Stimulated activated CD4-positive, alpha-beta T cell treated with anti-CD3 and anti-CD28 coated beads, TNF-alpha, amount 100 ng/mL, for 4 hours (primary cell): ENCODE results near the gene ALDH18A1.
"Not testable (repeated sequence)": the region's sequence is repeated elsewhere in the genome, so short reads cannot be mapped to it uniquely, and the experiment has no call there.

Experiments
- DNase-seq, 3 experiments: peaks; one replicate each; pipeline ENCODE4 v3.0.0-alpha.2; 2020; ENCODE audit warnings: low read depth in 3 of 3

ALDH18A1 gene

DNA sequence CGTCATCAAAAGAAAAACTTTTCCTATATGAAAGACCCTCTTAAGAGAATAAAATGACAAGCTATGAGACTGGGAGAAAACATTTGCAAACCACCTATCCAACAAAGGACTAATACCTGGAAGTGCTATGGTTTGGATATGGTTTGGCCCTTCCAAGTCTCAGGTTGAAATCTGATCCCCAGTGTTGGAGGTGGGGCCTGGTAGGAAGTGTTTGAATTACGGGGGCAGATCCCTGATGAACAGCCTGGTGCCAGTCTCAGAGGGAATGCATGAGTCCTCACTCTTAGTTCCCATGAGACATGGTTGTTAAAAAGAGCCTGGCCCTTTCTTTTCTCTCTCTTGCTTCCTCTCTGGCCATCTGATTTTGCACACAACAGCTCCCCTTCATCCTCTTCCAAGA, 6.3 kb downstream of the ALDH18A1 start:
- DNase-seq = no peak

DNA sequence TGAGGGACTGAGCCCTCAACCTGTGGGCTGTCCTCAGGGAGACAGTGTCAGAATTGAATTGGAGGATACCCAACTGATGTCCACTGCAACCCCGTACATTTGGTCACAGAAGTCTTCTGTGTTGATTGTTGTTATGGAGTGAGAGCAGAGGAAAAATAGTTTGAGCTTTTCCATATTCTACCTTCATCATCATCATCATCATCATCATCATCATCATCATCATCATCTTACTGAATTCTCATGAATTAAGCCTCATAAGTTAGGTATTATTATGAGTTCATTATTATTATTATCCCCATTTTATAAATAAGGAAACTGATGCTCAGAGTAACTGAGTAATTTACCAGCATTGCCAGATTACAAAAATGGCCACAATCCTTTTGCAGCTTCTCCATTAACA, 8.4 kb downstream of the ALDH18A1 start:
- no peak for DNase-seq

DNA sequence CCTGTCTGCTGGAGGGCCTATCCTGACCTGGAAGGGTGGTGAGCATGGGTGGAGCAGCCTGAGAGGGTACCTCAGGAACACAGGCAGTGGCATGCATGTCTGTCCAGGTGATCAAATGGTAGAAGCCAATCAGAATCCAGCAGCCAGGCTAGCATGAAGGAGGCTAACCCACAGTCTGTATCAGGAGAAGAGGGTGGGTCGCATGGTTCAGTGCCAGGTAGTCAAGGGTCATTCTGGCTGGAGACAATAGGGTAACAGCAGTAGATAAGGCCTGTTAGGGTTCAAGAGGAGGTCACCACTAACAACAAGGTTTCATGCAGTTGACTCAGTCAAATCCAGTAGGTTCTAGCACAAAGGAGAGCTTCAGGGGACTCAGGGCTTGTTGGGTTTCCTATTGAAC, 10.4 kb downstream of the ALDH18A1 start:
- no peak for DNase-seq

DNA sequence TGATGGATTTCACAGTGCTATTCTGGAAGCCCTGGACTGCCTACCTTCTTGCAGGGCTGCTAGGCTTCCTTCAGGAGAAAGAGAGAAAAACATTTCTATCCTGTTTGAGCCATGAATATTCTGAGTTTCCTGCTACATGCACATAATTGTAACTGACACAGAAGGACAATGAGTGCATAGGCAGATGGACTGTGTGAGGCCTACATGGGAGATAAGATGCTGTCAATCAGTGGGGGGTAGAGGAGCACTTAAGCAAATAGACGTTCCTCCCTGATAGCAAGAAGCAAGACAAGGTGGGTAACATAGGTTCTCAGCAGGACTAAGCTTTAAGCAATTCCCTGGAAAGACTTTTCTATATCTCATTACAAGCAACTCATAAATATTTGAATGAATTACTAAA, 11.6 kb downstream of the ALDH18A1 start:
- DNase-seq = no peak

DNA sequence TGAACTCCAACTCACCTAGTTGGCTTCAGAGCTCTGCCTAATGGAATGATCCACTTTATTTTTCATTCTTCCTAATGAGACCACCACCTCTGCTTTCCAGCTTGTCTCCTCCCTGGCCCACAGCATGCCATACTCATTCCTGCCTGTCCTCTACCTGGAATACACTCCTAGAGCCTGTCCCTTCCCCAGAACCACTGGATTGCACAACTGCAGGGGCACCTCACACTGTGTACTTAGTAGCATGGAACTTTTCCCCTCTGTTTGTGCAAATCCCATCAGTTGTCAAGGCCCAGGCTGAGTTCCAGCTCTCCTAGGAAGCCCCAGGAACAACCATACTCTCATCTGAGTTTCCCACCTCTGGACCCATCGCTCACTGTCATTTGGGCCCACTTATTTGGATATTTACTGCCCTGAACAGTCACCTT, 15.6 kb downstream of the ALDH18A1 start:
- no peak for DNase-seq

DNA sequence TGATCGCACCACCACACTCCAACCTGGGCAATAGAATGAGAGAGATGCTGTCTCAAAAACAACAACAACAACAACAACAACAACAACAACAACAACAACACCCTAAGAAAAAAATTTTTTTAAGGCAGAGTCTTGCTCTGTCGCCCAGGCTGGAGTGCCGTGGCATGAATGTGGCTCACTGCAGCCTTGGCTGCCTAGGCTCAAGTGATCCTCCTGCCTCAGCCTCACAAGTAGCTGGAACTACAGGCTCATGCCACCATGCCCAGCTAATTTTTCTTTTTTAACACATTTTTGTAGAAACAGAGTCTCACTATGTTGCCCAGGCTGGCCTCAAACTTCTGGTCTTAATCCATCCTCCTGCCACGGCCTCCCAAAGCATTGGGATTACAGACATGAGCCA, 18.6 kb downstream of the ALDH18A1 start:
- DNase-seq = no peak

DNA sequence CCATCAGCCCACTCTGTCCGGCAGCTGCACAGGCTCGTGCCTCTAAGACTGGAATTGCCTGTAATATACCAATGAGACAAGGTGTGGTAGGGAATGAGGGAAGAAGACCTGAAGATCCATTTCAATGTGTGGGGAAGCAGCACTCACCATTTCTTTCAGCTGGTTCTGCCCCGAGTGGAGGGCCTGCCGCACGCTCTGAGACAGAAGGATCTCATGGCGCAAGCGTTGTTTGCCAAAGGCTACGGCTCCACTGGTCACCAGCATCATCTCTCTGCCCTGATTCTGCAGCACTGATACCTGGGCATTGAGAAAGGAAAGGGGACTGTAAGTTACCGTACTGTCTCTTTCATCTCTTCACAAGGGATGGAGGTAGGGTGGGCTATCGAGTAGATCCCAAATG, 19.4 kb downstream of the ALDH18A1 start:
- no peak for DNase-seq

DNA sequence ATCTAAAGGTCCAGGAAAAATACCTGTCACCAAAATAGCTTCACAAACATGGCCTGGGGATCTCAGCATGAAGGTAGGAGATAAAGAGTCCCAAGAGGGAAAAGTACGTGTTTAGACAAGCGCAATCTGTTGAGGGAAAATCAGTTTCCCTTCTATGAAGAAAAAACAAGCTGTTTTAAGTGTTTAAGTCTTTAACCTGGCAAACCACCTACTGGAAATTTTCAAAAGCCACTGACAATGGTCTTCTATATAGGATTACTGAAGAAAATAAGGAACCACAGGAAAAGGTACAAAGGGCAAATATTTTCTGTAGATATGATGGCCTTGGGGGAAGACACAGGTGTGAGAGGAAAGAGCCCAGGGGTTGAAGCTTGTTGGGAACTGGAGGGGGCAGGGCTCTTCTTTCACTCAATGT, 21.2 kb downstream of the ALDH18A1 start:
- no peak for DNase-seq

DNA sequence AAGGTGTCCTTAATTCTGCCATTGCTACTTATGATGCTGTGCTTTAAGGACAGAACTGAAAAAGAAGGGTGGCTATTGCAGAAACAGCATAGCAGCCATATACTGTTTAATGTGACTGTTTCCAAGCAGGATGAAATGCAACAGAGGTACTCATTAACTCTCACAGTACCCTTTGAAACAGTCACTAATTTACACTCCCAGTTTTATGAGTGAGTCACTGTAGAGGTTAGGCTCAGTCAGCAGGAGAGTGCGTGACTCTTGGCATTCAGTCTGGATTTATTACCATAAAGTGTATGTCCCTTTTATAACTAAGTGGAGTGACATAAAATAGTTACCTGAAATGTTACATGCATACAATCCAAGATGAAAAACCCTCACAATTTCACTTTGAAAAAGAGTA, 27.7 kb downstream of the ALDH18A1 start:
- DNase-seq = no peak

DNA sequence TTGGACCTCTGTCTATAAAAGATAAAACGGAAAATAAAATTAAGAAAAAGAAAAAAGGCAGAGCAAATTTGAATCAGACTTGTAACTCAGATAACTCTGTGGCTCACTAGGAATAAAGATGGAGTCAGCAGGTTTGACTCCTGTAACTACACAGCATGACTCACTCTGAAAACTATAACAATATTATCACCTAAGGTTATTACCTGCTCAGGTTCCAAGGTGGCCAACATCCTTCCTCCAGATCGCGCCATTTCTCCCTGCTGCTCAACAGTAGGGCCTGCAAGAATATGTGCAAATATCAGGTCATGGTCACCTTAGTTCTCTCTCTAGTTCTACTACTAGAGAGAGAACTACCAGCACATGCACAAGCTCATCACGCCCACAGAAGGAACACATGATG, 30.0 kb downstream of the ALDH18A1 start:
- DNase-seq = no peak

DNA sequence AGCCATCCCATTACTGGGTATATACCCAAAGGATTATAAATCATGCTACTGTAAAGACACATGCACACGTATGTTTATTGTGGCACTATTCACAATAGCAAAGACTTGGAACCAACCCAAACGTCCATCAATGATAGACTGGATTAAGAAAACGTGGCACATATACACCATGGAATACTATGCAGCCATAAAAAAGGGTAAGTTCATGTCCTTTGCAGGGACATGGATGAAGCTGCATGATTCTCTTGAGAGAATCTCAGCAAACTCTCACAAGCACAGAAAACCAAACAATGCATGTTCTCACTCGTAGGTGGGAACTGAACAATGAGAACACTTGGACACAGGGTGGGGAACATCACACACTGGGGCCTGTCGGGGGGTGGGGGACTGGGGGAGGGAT, 36.1 kb downstream of the ALDH18A1 start:
- DNase-seq = not testable (repeated sequence)

DNA sequence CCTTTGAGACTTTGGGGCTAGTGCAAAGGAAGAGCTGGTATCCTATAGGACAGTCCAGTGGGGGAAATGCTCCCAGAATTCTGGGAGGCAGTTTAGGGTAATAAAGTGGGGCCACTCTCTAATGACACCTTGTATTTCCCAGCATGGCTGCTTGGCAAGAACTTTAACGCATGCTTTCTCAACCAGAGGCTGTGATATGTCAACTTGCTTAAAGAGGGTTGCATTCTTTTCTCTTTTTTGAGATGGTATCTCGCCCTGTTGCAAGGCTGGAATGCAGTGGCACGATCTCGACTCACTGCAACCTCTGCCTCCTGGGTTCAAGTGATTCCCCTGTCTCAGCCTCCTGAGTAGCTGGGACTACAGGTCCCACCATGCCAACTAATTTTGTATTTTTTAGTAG, 38.4 kb downstream of the ALDH18A1 start:
- no peak for DNase-seq

DNA sequence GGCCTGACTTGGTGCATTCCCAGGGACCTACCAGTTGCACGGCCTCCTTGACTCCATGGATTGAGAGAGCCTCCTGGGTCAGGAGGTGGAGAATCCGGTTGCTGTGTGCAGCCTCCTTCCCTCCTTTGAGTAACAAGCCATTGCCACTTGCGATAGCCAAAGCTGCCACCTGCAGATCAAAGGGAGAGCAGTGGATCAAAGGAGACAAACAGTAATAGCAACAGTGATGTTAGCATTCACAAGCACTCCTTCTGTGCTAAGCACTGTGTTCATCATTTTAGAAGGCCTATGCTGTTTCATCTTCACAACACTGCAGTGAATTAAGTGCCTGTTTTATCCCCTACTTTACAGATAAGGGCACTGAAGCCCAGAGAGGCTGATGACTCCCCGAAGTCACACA, 40.1 kb downstream of the ALDH18A1 start:
- no peak for DNase-seq

DNA sequence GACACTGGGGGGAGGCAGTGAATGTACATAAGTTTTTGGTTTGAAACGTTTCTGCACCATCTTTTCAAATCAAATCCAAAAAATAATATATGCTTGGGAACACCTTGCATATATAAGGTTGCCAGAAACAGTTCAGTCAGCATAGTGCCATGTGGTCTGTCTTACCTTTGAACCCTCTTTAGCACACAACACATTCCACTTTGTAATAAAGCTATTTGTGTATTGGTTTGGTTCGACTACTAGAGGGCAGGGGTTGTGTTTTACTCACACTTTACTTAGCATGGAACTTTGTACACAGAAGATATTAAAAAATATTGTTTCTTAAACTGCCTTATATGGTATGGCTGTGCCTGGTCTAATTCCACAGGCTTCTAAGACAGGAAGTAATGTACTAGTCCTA, 43.2 kb downstream of the ALDH18A1 start:
- no peak for DNase-seq

DNA sequence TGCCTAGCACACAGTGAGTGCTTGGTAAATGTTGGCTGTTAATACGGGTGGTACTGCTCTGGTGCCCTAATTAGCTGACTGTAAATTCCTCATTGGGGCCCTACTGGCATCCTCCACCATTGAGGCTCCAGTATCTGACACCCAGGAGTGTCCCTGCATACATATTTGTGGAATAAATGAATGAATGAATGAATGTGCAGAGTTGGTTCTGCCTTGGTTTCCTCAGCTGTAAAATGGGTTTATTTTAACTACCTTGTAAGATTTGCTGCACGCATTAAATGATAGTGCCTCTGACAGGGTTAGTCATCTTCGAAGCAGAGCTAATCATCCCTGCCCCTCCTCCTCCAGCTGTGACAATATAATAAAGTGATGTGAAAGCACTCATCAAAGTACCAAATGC, 45.8 kb downstream of the ALDH18A1 start:
- DNase-seq = no peak

DNA sequence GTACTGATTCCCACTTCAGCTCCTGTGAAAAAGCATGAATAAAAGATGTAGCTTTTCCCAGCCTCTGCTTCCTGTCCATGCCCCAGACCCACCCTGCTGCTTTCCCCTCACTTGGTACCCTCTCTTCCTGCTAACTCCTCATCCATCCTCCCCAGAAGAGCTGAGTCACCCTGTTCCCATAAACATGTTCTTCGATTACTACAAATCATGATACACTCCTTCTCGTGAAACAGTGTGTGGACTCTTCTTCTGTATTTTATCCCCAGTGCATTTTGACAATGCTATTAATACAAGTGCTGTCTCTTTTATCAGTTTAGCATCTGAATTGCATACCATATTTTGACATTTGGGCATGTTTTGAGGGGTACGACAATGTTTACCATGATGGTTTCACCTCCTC, 49.6 kb downstream of the ALDH18A1 start:
- DNase-seq = no peak

DNA sequence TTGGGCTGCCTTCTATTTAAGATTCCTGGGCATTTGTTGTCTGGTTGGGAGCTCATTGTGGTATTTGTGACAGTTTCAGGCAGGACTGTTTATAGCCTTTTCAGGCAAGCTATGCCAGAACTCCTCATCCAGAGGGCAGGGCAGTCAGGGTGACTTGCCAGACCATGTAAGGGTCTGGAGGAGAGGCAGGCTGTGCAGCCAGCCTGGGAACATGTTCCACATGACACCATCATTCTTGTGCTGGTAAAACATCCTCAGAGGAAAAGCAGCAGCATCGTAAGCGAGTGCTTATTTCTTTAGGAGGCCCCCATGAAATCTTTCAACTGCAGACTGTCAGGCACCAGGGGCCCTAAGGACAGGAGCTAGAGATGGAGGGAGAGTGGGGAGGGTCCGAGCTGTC, 51.3 kb downstream of the ALDH18A1 start:
- DNase-seq = no peak

DNA sequence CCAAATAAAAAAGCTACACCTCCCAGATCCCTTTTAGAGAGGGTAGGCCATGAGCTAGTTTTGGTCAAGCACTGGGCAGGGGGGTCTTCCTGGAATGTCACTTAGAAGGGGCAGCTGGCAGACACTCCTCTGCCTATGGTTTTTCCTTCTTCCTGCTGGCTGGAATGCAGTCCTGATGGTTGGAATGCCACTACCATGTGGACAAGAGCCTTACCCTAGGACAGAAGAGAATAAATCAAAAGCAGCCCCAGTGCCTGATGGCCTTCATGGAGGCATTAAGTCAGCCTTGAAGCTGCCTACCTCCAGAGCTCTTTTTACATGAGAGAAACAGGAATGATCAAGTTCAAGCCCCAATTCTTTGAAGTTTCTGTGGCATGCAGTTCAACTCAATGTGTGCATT, 51.9 kb downstream of the ALDH18A1 start:
- no peak for DNase-seq

DNA sequence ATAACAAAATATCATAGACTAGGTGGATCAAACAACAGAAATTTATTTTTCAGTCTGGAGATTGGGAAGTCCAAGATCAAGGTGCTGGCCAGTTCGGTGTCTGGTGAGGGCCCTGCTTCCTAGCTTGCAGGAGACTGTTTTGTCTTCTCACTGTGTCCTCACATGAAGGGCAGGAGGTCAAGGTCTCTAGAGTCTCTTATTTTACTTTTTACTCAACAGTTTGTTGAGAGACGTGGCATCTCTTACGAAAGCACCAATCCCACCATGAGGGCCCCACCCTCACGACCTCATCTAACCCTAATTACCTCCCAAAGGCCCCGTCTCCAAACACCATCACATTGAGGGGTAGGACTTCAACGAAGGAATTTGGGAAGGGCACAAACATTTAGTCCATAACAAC, 54.1 kb downstream of the ALDH18A1 start:
- DNase-seq = no peak

DNA sequence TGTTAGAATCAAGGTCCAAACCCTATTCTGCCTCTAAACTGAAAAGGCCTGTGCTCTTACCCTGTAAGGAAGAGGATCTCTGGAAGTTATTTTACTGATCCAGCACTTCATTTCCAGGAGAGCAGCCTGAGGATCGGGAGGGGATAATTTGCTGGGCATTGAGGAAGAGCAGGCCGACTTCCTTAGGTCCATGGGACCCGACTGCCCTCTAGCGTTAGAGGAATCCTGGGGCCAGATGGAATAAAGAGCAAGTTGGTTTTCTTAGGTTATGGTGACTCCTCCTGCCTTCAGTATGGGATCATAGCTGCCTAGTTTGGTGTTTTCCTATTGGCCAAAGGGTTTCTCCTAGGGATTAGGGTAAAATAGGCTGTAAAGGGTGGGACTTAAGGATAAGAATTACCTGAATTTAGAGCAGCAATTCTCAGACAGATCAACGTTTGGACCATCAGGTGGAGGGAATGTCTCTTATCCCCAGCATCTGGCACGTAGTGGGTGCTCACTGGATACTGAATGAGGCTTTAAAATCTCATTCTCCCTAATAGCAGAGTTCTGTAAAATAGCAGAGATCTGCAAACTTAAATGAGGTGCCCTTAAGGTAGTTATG, 55.3 kb downstream of the ALDH18A1 start:
- peak in 1 of 3 experiments; percentile 8 for DNase-seq

DNA sequence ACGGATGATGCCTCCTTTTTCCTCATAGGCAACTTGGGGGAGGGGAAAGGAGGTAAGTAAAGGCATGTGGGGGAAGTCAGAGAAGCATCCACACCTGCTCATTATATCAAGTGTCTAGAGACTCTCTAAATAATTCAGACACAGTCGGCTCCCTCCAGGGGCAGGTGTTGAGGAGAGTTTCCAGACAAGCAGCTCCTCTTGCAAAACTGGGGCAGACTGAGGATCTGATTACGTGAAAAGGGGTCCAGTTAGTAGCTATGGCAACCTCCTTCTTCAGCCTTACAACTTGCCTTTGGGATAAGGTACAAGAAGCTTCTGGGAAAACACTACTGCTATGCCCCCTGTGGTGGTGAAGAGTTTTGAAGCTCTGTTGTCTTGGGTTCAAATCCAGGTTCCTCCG, 56.4 kb downstream of the ALDH18A1 start:
- no peak for DNase-seq

DNA sequence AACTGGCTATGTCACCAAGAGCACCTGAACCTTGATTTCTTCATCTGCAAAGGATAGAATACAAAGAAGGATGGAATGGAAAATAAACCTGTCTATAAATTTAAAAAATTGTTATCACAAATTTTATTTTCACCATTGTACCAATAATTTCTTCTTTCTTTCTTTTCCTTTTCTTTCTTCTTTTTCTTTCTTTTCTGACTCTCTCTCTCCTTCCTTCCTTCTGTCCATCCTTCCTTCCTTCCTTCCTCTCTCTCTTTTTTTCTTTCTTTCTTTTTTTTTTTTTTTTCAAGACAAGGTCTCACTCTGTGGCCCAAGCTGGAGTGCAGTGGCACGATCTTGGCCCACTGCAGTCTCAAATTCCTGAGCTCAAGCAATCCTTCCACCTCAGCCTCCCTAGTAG, 58.7 kb downstream of the ALDH18A1 start:
- DNase-seq = no peak

DNA sequence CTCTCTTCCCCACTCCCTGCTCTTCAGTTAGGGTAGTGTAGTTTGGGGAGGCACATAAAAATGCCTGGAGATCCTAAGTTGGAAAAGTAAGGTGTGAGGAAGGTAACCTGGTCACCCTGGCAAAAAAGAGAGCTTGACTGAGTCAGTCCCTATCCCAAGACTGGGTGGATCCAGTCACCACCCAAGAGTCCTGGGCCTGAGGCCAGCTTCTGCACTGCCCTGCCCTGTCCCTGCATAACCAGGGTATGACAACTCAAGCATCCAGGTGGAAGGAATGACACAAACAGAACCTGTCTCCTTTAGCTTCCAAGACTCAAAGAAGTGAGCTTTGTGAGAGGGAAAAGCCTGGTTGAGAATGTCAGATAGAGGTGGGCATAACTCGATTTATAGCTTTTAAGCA, 68.5 kb downstream of the ALDH18A1 start:
- DNase-seq = no peak

DNA sequence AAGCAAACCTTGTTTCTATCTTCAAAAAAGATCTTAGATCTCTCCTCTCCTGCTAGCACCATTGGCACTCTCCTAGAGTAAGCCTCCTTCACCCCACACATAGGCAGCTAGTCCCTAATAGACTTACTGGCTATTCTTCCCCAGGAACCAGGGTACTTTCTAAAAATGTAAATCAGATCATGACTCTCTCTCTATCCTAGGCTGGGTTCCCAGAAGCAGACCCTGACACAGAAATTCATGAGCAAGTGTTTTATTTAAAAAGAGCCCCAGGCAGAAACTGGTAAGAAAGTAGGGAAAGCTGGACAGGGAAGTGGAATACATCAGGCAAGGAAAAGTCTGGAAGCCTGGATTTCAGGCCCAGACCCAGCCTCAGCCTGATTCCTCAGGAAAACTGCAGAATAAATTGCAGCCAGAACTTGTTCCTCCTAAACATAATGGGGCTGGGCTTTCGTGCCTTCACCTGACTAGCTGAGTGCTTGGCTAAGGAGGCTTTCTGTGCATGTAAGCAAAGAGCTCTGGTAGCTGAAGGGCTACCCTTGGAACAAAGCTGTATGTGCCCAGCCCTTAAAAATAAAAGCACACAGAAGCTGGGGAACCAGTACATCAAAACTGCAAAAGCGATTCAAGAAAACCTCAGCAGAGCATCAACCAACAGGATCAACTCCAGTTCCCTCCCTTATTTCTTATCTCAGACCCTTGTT, 76.5 kb downstream of the ALDH18A1 start:
- DNase-seq = no peak
